DMS 273 (cell line): ENCODE results near the gene GVQW3.

ENCODE experiments used
- DNase-seq: peaks from one replicate; lab custom pipeline; 2025; ENCODE audit not compliant: unreplicated experiment; lab: John Stamatoyannopoulos, UW

GVQW3 gene

DNA sequence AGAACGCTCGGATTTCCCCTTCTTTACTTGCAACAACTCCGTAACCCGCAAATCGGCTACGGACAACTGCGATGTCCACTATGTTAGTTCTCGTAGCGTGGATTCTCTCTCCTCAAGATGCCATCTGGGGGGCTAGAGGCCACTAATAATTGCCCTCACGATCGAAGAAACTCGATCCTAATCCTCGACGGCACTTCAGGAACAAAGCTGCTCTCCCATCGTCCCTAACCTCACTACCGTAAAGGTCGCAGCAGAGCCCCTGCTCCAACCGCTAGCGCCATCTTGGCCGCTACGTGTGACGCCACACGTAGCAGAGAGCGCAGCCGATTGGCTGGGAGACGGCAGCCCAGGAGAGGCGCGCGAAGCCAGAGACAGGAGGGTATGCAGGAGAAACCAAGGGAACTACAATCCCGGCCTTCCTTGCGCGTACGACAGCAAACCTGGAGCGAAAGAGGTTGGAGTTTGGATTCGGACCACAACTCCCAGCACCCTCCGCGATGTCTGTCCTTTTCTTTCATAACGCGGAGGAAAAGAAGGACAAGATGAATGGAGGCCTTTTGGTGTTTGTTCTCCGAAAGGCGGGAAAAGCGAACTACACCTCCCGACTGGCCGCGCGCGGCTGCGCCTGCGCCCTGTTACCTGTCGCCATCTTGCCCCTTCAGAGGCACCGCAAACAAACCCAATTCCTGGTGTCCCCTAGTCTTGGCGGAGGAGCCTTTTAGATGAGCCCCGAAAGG lies 63.4 kb downstream of the GVQW3 start, which contains the start of gene EMSY:
EMSY (plus strand) TSS at position 635 of the 737 bp plus-strand sequence. CDS start 1,921 bp downstream, outside the sequence.
- DNase-seq = peak; percentile 98

DNA sequence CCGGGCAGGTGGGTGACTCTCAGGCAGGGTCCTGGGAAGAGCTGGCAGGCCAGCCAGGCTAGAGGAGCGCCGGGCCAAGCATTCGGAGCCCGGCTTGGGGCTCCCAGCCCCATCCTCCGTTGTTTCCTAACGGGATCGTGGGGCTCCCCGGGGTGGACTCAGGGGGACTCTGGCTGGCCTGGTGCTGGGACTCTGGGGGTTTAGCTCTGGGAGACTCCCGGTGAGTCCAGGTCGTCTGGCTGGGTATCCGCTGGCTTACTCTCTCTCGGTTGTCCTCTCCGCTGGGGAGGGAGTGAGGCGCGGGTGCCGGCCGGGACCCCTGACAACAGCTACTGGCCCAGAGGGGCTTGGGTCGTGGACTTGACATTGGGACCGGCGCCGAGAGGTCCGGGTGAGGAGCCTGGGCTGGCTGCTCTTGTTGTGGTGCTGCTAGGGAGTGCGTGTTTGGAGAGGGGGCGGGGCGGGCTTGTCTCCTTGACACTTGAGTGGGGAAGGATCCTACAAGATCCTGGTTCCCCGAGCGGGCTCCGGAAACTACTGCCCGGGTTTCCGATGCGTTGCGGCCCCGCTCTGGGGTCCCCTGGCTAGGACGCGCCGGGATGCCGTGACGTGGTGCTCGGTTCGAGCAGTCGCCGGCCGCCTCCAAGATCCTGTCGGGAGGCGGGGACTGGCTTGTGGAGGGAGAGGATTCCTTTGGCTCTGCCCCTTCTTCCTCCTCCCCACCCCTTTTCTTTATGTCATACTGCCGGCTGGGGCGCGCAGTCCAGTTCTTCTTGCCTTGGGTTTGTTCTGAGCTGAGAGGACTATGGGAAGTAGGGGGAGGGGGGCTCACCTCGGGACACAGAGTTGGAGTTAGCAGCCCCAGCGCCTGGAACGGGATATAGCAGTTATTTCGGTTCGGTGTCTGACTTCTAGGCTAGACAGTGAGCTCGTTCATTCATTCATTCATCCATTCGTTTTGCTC lies 64.3 kb downstream of the GVQW3 start:
- peak; percentile 85 for DNase-seq

DNA sequence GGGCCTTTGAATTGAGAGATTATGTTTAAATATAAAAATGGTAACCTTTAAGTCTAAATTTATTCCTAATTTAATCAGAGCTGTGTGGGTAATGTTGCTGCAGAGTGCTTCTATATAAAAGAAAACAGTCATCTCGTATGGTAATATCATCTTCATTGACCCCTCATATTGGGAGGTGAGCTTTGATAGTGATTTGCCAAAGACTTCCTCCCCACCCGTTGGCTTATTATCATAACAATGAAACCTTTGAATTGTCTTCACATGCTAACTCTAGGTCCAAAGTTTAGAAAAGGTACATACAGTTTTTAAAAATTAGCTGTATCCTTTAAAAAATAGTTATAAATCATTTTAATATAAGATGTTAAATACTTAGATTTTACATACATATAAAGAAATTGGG lies 67.4 kb downstream of the GVQW3 start:
- no peak for DNase-seq

DNA sequence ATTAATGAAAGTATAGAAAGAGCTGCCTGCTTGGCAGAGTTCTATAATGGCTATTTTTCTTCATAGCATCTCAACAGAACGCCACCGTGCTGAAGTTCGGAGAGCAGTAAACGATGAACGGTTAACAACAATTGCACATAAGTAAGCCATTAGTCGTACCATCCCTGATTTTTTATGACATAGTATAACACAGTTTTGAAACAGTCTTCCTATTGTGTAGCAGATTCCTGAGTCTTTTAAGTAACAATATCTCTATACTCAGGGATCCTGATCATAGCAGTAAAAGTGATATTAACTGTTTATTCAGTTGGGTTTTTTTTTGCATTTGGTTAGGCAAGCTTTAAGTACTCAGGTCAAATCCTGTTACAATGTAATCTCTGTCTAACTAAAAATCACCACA lies 72.1 kb downstream of the GVQW3 start:
- no peak for DNase-seq

DNA sequence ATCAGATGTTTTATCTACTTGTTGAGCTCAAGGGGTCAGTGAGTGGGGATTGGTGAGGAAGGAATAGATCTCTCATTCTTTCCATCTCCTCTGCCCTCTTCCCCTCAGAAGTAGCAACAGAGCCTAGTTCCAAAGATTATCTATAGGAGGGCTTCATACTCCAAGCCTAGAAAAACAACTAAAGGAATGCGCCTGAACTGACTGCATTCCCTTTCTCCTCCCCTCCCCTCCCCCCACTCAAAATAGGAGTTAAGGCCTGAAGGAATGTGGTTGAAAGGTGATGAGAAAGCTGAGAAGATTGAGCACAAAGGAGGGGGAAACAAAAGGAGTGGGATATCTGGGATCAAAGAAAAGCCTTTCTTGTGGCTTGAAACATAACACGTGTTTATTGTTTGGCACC lies 74.2 kb downstream of the GVQW3 start:
- no peak for DNase-seq

DNA sequence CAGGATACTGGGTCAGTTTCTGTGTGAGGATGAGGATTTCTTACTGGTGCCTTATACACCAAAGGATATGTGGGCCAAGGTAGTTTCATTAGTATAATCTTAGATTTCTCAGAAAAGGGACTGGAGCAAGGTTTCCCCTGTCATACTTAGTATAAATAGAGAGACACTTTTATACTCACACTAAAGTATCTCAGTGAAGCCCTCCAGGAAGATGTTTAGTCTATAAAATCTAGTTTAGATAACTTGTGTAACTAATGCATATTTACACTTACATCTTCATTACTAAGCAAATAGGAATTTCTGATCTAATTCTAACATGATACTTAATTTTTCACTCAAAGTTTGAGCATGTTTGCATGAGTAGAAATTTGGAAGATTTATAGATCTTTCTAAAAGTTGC lies 74.8 kb downstream of the GVQW3 start:
- DNase-seq = no peak

DNA sequence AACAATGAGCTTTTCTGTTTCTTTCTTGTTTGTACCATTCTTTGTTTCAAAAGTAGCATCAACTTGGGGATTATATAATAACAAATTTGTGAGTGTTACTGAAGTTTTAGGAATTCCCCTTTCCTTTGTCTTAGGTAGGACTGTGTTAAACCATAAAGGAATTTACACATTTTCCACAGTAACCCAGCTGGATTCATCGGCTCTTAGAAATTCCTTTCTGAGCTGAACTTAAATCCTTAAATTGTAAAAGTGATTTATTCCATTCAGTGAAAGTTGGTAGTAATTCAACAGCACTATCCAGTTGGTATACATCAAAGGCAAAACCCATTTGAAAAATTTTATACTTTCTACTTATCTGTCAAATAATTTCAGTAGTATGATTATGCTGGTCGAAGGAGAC lies 75.4 kb downstream of the GVQW3 start:
- no peak for DNase-seq
